ENCODE measurements around the gene CAMK4. TPM values are rescaled to one million over a fixed set of nuclear protein-coding genes. Genes with fewer than 3 reads are reported as not detected.
"Not testable (repeated sequence)": the region's sequence is repeated elsewhere in the genome, so short reads cannot be mapped to it uniquely, and the experiment has no call there.

The CAMK4 gene
- total and polyA plus RNA-seq, 4 donors: 15.8 to 49.1 (median 25.0) TPM

DNA sequence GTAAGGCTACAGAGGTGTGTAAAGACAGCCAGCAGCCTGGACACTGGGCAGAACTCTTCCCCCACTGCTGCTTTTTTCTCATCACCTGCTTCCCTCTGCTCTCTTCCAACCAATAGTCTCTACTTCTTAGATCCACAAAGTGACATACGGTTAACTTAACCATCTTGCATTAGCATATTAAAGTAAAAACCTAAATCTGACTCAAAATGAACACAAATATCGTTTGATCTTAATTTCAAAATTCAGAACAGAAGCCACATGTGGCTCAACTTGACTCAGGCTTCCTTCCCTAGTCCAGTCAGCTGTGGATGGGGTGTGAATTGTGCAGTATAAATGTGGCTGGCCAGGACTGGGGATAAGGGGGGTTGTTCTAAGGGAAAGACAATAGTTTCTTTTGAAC lies 173.8 kb downstream of the CAMK4 start:
- no peaks in the 10 kb centered on the region for H3K27me3 ChIP-seq (ENCODE audit: control insufficient read depth, insufficient read depth, low read length)
- no peak overlapping the region for H3K27ac ChIP-seq (ENCODE audit: low read depth, low read length)
- H3K4me1 ChIP-seq (ENCODE audit: control insufficient read depth, insufficient read depth, low read length): no peaks in the 10 kb centered on the region
- no peaks in the 10 kb centered on the region for H3K36me3 ChIP-seq (ENCODE audit: control insufficient read depth, insufficient read depth, low read length)
- no peak for DNase-seq (ENCODE audit: low read depth in 4 of 6, low spot score in 6 of 6)
- no peak overlapping the region for H3K4me3 ChIP-seq (ENCODE audit: low read depth, low read length)
- WGBS (ENCODE audit: insufficient coverage): 100% methylated on average over 1 of the region's 2 CpGs
- no peaks in the 10 kb centered on the region for H3K9me3 ChIP-seq (ENCODE audit: control insufficient read depth, insufficient read depth, low read length)

DNA sequence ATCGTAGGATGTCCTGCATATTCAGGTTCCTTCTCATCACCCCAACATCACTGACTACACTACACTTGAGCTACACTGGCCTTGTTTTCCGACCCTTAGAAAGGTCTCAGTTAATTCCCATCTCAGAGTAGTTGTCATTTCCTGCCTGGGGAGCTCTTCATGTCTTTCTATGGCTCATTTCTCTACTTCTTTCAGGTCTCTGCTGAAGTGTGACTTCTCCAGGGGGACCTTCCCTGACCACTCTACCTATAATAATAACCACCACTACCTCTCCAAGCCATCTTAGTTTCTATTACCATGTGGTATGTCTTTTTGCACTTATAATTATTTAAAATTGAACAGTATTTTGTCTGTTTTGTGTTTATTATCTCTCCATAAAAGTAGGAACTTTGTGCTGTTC lies 174.9 kb downstream of the CAMK4 start:
- no peak for DNase-seq (ENCODE audit: low read depth in 4 of 6, low spot score in 6 of 6)
- Histone ChIP-seq H3K36me3 (ENCODE audit: control insufficient read depth, insufficient read depth, low read length) (no peaks in the 10 kb centered on the region), H3K27ac (ENCODE audit: low read depth, low read length) (no peak overlapping the region), H3K9me3 (ENCODE audit: control insufficient read depth, insufficient read depth, low read length) (no peaks in the 10 kb centered on the region), H3K4me1 (ENCODE audit: control insufficient read depth, insufficient read depth, low read length) (no peaks in the 10 kb centered on the region), H3K4me3 (ENCODE audit: low read depth, low read length) (no peak overlapping the region), H3K27me3 (ENCODE audit: control insufficient read depth, insufficient read depth, low read length) (no peaks in the 10 kb centered on the region)
- whole genome bisulfite sequencing (ENCODE audit: insufficient coverage): 80% methylated on average over 1 of the region's 2 CpGs

DNA sequence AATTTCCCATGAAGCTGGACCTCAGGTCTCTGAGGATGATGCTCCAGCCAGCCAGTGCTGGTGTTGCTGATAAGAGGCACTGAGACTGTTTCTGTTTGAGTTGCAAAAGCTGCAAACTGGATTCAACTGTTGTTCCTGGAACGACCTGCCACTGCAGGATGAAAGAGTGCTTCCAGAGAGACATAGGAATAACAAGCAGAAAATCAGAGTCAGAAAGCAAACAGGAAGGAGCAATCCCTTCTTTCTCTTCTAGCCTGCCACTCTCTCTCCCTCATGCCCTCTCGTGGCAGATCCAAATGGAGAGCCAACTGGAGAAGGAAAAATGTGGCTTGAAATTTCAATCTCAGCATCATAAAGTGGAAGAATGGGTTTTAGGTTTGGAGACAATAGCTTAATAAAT lies 177.7 kb downstream of the CAMK4 start:
- Histone ChIP-seq H3K27ac (ENCODE audit: low read depth, low read length) (no peak overlapping the region), H3K27me3 (ENCODE audit: control insufficient read depth, insufficient read depth, low read length) (no peaks in the 10 kb centered on the region), H3K4me3 (ENCODE audit: low read depth, low read length) (no peak overlapping the region), H3K4me1 (ENCODE audit: control insufficient read depth, insufficient read depth, low read length) (no peaks in the 10 kb centered on the region), H3K9me3 (ENCODE audit: control insufficient read depth, insufficient read depth, low read length) (no peaks in the 10 kb centered on the region), H3K36me3 (ENCODE audit: control insufficient read depth, insufficient read depth, low read length) (no peaks in the 10 kb centered on the region)
- WGBS (ENCODE audit: insufficient coverage): 57% methylated on average over 1 of the region's 2 CpGs
- DNase-seq (ENCODE audit: low read depth in 4 of 6, low spot score in 6 of 6): no peak

DNA sequence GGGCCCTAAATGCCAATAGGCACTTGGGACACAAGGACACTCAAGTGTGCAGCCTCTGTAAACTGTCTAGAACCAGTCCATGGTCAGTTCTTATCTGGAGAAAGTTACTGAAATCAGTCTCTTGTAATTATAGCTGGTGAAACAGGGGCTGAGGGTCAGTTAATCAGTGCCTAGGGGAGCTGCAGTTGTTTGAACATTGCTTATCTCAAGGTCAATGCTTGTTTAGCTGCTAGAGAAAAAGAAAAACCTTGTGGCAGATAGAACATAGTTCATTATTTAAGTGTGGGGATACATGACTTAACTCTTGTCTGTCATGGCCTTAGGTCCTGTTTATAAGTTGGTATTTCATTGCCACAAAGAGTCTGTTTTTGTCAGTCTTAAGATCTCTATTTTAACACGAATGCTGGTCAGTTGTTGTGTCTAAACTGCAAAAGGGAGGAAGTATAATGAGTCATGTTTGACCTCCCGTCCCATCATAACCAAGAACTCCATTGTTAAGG lies 180.1 kb downstream of the CAMK4 start:
- Histone ChIP-seq H3K4me1 (ENCODE audit: control insufficient read depth, insufficient read depth, low read length) (no peaks in the 10 kb centered on the region), H3K9me3 (ENCODE audit: control insufficient read depth, insufficient read depth, low read length) (peaks cover 2% of the 10 kb centered on the region), H3K36me3 (ENCODE audit: control insufficient read depth, insufficient read depth, low read length) (no peaks in the 10 kb centered on the region), H3K27ac (ENCODE audit: low read depth, low read length) (no peak overlapping the region), H3K4me3 (ENCODE audit: low read depth, low read length) (no peak overlapping the region), H3K27me3 (ENCODE audit: control insufficient read depth, insufficient read depth, low read length) (no peaks in the 10 kb centered on the region)
- DNase-seq (ENCODE audit: low read depth in 4 of 6, low spot score in 6 of 6): no peak
- WGBS (ENCODE audit: insufficient coverage): no CpG with 5 or more reads among the region's 2 CpGs

DNA sequence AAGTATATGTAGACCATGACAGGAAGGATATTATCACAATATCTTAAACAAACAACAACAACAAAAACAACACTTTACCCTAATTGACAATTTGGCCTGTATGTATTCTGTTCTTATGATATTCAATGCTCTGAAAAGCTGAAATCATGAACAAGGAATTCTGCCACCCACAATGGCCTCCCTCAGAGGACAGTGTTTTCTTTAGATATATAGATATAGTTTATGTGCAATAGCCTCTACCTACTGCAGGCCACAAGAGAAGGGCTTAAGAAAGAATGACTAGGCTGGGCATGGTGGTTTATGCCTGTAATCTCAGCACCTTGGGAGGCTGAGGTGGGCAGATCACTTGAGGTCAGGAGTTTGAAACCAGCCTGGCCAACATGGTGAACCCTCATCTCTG lies 183.4 kb downstream of the CAMK4 start:
- Histone ChIP-seq H3K9me3 (ENCODE audit: control insufficient read depth, insufficient read depth, low read length) (peaks cover 2% of the 10 kb centered on the region), H3K36me3 (ENCODE audit: control insufficient read depth, insufficient read depth, low read length) (no peaks in the 10 kb centered on the region), H3K4me3 (ENCODE audit: low read depth, low read length) (no peak overlapping the region), H3K27ac (ENCODE audit: low read depth, low read length) (no peak overlapping the region), H3K27me3 (ENCODE audit: control insufficient read depth, insufficient read depth, low read length) (no peaks in the 10 kb centered on the region), H3K4me1 (ENCODE audit: control insufficient read depth, insufficient read depth, low read length) (no peaks in the 10 kb centered on the region)
- DNase-seq (ENCODE audit: low read depth in 4 of 6, low spot score in 6 of 6): no peak

DNA sequence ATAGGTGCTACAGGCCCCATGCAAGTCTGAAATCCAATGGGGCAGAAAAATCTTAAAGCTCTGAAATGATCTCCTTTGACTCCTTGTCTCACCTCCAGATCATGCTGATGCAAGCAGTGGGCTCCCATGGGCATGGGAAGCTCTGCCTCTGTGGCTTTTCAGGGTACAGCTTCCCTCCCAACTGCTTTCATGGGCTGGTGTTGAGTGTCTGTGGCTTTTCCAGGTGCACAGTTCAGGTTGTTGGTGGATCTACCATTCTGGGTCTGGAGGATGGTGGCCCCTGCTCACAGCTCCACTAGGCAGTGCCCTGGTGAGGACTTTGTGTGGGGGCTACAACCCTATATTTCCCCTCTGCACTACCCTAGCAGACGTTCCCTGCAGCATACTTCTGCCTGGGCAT lies 184.6 kb downstream of the CAMK4 start:
- H3K4me3 ChIP-seq (ENCODE audit: low read depth, low read length): no peak overlapping the region
- H3K27me3 ChIP-seq (ENCODE audit: control insufficient read depth, insufficient read depth, low read length): no peaks in the 10 kb centered on the region
- H3K36me3 ChIP-seq (ENCODE audit: control insufficient read depth, insufficient read depth, low read length): no peaks in the 10 kb centered on the region
- DNase-seq (ENCODE audit: low read depth in 4 of 6, low spot score in 6 of 6): no peak
- no peaks in the 10 kb centered on the region for H3K4me1 ChIP-seq (ENCODE audit: control insufficient read depth, insufficient read depth, low read length)
- H3K27ac ChIP-seq (ENCODE audit: low read depth, low read length): no peak overlapping the region
- WGBS (ENCODE audit: insufficient coverage): 63% methylated on average over 1 of the region's 1 CpG
- peaks cover 2% of the 10 kb centered on the region for H3K9me3 ChIP-seq (ENCODE audit: control insufficient read depth, insufficient read depth, low read length)

DNA sequence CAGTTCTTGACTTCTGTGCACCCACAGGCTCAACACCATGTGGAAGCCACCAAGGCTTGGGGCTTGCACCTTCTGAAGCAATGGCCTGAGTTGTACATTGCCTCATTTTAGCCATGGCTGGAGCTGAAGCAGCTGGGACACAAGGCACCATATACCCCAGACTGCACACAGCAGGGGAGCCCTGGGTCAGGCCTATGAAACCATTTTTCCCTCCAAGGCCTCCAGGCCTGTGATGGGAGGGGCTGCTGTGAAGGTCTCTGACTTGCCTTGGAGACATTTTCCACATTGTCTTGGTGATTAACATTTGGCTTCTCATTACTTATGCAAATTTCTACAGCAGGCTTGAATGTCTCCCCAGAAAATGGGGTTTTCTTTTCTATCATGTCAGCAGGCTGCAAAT lies 185.1 kb downstream of the CAMK4 start:
- not testable (repeated sequence) for H3K36me3 ChIP-seq (ENCODE audit: control insufficient read depth, insufficient read depth, low read length); H3K9me3 ChIP-seq (ENCODE audit: control insufficient read depth, insufficient read depth, low read length); H3K27me3 ChIP-seq (ENCODE audit: control insufficient read depth, insufficient read depth, low read length); H3K4me3 ChIP-seq (ENCODE audit: low read depth, low read length); DNase-seq (ENCODE audit: low read depth in 4 of 6, low spot score in 6 of 6); H3K4me1 ChIP-seq (ENCODE audit: control insufficient read depth, insufficient read depth, low read length); H3K27ac ChIP-seq (ENCODE audit: low read depth, low read length)

DNA sequence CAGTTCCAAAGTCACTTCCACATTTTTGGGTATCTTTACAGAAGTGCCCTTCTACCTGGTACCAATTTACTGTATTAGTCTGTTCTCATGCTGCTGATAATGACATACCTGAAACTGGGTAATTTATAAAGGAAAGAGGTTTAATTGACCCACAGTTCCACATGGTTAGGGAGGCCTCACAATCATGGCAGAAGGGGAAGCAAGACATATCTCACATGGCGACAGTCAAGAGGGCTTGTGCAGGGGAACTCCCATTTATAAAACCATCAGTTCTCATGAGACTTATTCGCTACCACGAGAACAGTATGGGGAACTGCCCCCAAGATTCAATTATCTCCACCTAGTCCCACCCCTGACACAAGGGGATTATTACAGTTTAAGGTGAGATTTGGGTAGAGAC lies 185.9 kb downstream of the CAMK4 start:
- H3K36me3 ChIP-seq (ENCODE audit: control insufficient read depth, insufficient read depth, low read length); H3K4me3 ChIP-seq (ENCODE audit: low read depth, low read length); H3K4me1 ChIP-seq (ENCODE audit: control insufficient read depth, insufficient read depth, low read length); H3K27me3 ChIP-seq (ENCODE audit: control insufficient read depth, insufficient read depth, low read length); H3K9me3 ChIP-seq (ENCODE audit: control insufficient read depth, insufficient read depth, low read length); DNase-seq (ENCODE audit: low read depth in 4 of 6, low spot score in 6 of 6); H3K27ac ChIP-seq (ENCODE audit: low read depth, low read length): not testable (repeated sequence)
- WGBS (ENCODE audit: insufficient coverage): no CpG with 5 or more reads among the region's 3 CpGs

DNA sequence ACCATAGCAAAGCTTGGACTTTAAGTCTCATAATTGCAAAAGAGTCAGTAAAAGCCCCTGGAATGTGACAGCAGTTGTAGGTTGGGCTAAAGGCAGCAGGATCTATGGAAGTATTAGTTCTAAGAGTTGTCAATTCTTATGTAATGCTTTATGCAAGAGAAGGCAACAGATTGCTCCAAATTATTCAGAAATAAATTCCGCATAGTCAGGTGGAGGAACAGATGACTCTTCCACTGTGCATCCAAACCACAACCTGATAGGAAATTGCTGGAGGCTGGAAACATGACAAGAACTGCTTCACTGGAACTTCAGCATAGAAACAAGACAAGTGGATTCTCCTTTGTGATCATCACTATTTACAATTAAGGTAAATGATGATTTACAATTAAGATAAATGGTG lies 187.1 kb downstream of the CAMK4 start:
- no peak overlapping the region for H3K27ac ChIP-seq (ENCODE audit: low read depth, low read length)
- peaks cover 2% of the 10 kb centered on the region for H3K9me3 ChIP-seq (ENCODE audit: control insufficient read depth, insufficient read depth, low read length)
- 100% methylated on average over 1 of the region's 1 CpG for WGBS (ENCODE audit: insufficient coverage)
- H3K36me3 ChIP-seq (ENCODE audit: control insufficient read depth, insufficient read depth, low read length): no peaks in the 10 kb centered on the region
- no peak overlapping the region for H3K4me3 ChIP-seq (ENCODE audit: low read depth, low read length)
- peak in 1 of 6 donors; percentile 58 for DNase-seq (ENCODE audit: low read depth in 4 of 6, low spot score in 6 of 6)
- no peaks in the 10 kb centered on the region for H3K27me3 ChIP-seq (ENCODE audit: control insufficient read depth, insufficient read depth, low read length)
- H3K4me1 ChIP-seq (ENCODE audit: control insufficient read depth, insufficient read depth, low read length): no peaks in the 10 kb centered on the region

DNA sequence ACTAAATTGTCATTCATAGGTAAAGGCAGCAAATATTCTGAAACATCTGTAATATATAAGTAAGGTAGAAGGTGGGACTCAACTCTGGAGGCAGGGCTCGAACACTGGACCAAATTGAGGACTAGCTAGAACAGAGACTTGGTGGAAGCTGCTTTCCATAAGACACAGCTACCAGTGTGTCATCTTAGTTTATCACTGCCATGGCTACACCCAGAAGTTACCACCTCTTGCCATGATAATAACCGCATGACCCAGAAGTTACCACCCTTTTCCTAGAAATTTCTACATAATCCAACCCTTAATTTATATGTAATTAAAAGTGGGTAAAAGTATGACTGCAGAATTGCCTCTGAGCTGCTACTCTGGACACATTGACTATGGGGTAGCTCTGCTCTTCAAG lies 188.4 kb downstream of the CAMK4 start:
- DNase-seq (ENCODE audit: low read depth in 4 of 6, low spot score in 6 of 6): no peak
- Histone ChIP-seq H3K36me3 (ENCODE audit: control insufficient read depth, insufficient read depth, low read length) (no peaks in the 10 kb centered on the region), H3K27ac (ENCODE audit: low read depth, low read length) (no peak overlapping the region), H3K4me1 (ENCODE audit: control insufficient read depth, insufficient read depth, low read length) (no peaks in the 10 kb centered on the region), H3K9me3 (ENCODE audit: control insufficient read depth, insufficient read depth, low read length) (peaks cover 2% of the 10 kb centered on the region), H3K27me3 (ENCODE audit: control insufficient read depth, insufficient read depth, low read length) (no peaks in the 10 kb centered on the region), H3K4me3 (ENCODE audit: low read depth, low read length) (no peak overlapping the region)
- no CpG with 5 or more reads among the region's 2 CpGs for WGBS (ENCODE audit: insufficient coverage)

Data from spinal cord (tissue), 10 donors.